Stomach (tissue), 4 donors: ENCODE results near the gene ACTG1.

Experiments used
- CTCF ChIP-seq, 7 experiments: fragments of 450-650 bp in 4 of 7; fragments of 200-600 bp in 3 of 7; sonication (generic) in 3 of 7; IDR thresholded peaks; one replicate each; pipeline ENCODE4 v1.5.1; 2016 to 2019; ENCODE audit warnings: antibody characterized with exemption in 7 of 7, control low read depth in 2 of 7, mild to moderate bottlenecking in 1 of 7
- POLR2A ChIP-seq, 4 donors: fragments of 450-650 bp; IDR thresholded peaks; one replicate each; pipeline ENCODE4 v1.6.1; 2016; ENCODE audit warnings: antibody characterized with exemption in 4 of 4, control low read depth in 2 of 4, mild to moderate bottlenecking in 1 of 4, moderate library complexity in 1 of 4
- POLR2AphosphoS5 ChIP-seq, 3 donors: sonication (generic); formaldehyde crosslinking; IDR thresholded peaks; one replicate each; pipeline ENCODE4 v1.6.1; 2016; ENCODE audit warnings: antibody characterized with exemption in 3 of 3

- TF ChIP-seq POLR2A (IDR thresholded peaks at IDR 0.05) (no peak), CTCF (IDR thresholded peaks at IDR 0.05) (no peak), POLR2AphosphoS5 (IDR thresholded peaks at IDR 0.05) (no peak)
Measured at GRCh38 chr17:81557276-81558114, 44.9 kb upstream of the ACTG1 start.
